Lung (tissue), 12 donors: ENCODE results near the gene IL31RA. TPM values are rescaled to one million over a fixed set of nuclear protein-coding genes. Genes with fewer than 3 reads are reported as not detected.

ENCODE experiments used
- ATAC-seq: fragments of 200-7000 bp; cut with Tn5 transposase; one replicate; pipeline ENCODE4 v1.9.1; 2020; ENCODE audit warnings: moderate number of reproducible peaks; ENCODE audit not compliant: insufficient read depth, low FRiP score
- DNase-seq, 3 donors: peaks; one replicate each; pipeline ENCODE4 v3.0.0-alpha.2; 2013 to 2017
- H3K27ac ChIP-seq, 2 donors: one replicate each; pipeline ENCODE4 v1.5.1; 2013; ENCODE audit warnings: mild to moderate bottlenecking in 2 of 2, moderate library complexity in 2 of 2, control low read depth in 1 of 2, inconsistent platforms in 1 of 2, low read depth in 1 of 2, low read length in 1 of 2
- H3K27me3 ChIP-seq, 3 donors: one replicate each; pipeline ENCODE4 v1.5.1; 2013; ENCODE audit warnings: low read length in 2 of 3; ENCODE audit not compliant: control insufficient read depth in 3 of 3, insufficient read depth in 3 of 3
- H3K36me3 ChIP-seq, 4 donors: one replicate each; pipeline ENCODE4 v1.5.1; 2013; ENCODE audit warnings: low read length in 4 of 4, mild to moderate bottlenecking in 1 of 4, moderate library complexity in 1 of 4; ENCODE audit not compliant: control insufficient read depth in 4 of 4, insufficient read depth in 4 of 4
- H3K4me1 ChIP-seq, 5 donors: one replicate each; pipeline ENCODE4 v1.5.1; 2013; ENCODE audit warnings: low read length in 5 of 5, mild to moderate bottlenecking in 2 of 5, moderate library complexity in 1 of 5; ENCODE audit not compliant: control insufficient read depth in 5 of 5, insufficient read depth in 5 of 5
- H3K4me3 ChIP-seq: one replicate; pipeline ENCODE4 v1.5.1; 2013; ENCODE audit warnings: mild to moderate bottlenecking, control low read depth, moderate library complexity
- H3K9ac ChIP-seq, 2 donors: one replicate each; pipeline ENCODE4 v1.5.1; 2013; ENCODE audit warnings: low read length in 2 of 2, control low read depth in 1 of 2; ENCODE audit not compliant: insufficient read depth in 1 of 2
- H3K9me3 ChIP-seq, 4 donors: one replicate each; pipeline ENCODE4 v1.5.1; 2013; ENCODE audit warnings: low read length in 3 of 4, mild to moderate bottlenecking in 1 of 4, moderate library complexity in 1 of 4; ENCODE audit not compliant: control insufficient read depth in 4 of 4, insufficient read depth in 3 of 4
- CTCF ChIP-seq: IDR thresholded peaks from 2 replicates; pipeline ENCODE4 v1.5.1; 2012; ENCODE audit warnings: mild to moderate bottlenecking; ENCODE audit errors: control extremely low read depth, extremely low read depth
- WGBS, 2 donors: extraction: QIAGEN DNeasy Blood & Tissue Kit; methylation state at CpG; one replicate each; pipeline ENCODE4 v1.1.7; 2013; 5-methylcytosine and 5-hydroxymethylcytosine counted together
- polyA plus RNA-seq, 2 donors: library from polyadenylated mRNA; stranded (reverse); fragments of 200-250 nt; gene quantifications; one replicate each; pipeline ENCODE4 v1.2.1, GENCODE V29; 2013
- total RNA-seq, 2 donors: library from RNA; depleted of rRNA in 1 of 2; stranded (reverse); fragments of >200 nt in 1 of 2; gene quantifications; one replicate each; pipeline ENCODE4 v1.2.1, GENCODE V29; 2014 to 2021
- donor health status: control.
- donor health status: control.
- donor health status: Bipolar disorder and iron deficiency.
- donor health status: healthy.
- donor health status: DM: yes; HTN: yes; CAD: no.

Gene IL31RA
- total and polyA plus RNA-seq, 4 donors = 0.04 to 0.21 (median 0.11) TPM

- Histone ChIP-seq H3K4me3 (no peak overlapping the region), H3K9me3 (peaks cover 0 to 3% (median 0%) of the 10 kb centered on the region in 4 donors), H3K4me1 (peaks cover 0 to 7% (median 0%) of the 10 kb centered on the region in 5 donors), H3K27ac (peak overlapping the region in 1 of 2 donors; percentile 5), H3K9ac (no peak overlapping the region), H3K36me3 (no peaks in the 10 kb centered on the region), H3K27me3 (no peaks in the 10 kb centered on the region)
- ATAC-seq = peak; percentile 30
- peak in 1 of 3 donors; percentile 6 for DNase-seq
- TF ChIP-seq CTCF = no peak
- 73 to 78% methylated on average over 9 of the region's 9 CpGs for WGBS, 2 donors
These were observed 13.7 kb downstream of the IL31RA start for GRCh38 chr5:55864606-55865541.

GRCh38 chr5:55865831-55866230 is 14.7 kb downstream of the IL31RA start:
- H3K4me3 ChIP-seq = no peak overlapping the region
- H3K9ac ChIP-seq = no peak overlapping the region
- H3K36me3 ChIP-seq = no peaks in the 10 kb centered on the region
- WGBS, 2 donors = 92% methylated on average over 3 of the region's 3 CpGs
- peaks cover 0 to 7% (median 0%) of the 10 kb centered on the region in 5 donors for H3K4me1 ChIP-seq
- H3K27ac ChIP-seq = no peak overlapping the region
- DNase-seq (peak in 1 of 3 donors; percentile 17), ATAC-seq (no peak)
- H3K9me3 ChIP-seq = peaks cover 0 to under 1% (median 0%) of the 10 kb centered on the region in 4 donors
- no peak for TF ChIP-seq CTCF
- no peaks in the 10 kb centered on the region for H3K27me3 ChIP-seq

- no peak for TF ChIP-seq CTCF
- Histone ChIP-seq H3K4me1 (peaks cover 0 to 7% (median 0%) of the 10 kb centered on the region in 5 donors), H3K4me3 (no peak overlapping the region), H3K27ac (no peak overlapping the region), H3K9ac (no peak overlapping the region), H3K36me3 (no peaks in the 10 kb centered on the region), H3K9me3 (no peaks in the 10 kb centered on the region), H3K27me3 (no peaks in the 10 kb centered on the region)
- DNase-seq = no peak
- WGBS, 2 donors = 95 to 99% methylated on average over 8 of the region's 8 CpGs
- ATAC-seq = no peak
These were observed 15.3 kb downstream of the IL31RA start for GRCh38 chr5:55866485-55866884.
